HG03097 (cell line): ENCODE measurements around the gene LPP.

Experiments
- ATAC-seq: cut with Tn5 transposase; IDR thresholded peaks from one replicate; pipeline ENCODE4 v1.9.1; 2021; ENCODE audit not compliant: unreplicated experiment, low FRiP score

LPP gene, protein sequence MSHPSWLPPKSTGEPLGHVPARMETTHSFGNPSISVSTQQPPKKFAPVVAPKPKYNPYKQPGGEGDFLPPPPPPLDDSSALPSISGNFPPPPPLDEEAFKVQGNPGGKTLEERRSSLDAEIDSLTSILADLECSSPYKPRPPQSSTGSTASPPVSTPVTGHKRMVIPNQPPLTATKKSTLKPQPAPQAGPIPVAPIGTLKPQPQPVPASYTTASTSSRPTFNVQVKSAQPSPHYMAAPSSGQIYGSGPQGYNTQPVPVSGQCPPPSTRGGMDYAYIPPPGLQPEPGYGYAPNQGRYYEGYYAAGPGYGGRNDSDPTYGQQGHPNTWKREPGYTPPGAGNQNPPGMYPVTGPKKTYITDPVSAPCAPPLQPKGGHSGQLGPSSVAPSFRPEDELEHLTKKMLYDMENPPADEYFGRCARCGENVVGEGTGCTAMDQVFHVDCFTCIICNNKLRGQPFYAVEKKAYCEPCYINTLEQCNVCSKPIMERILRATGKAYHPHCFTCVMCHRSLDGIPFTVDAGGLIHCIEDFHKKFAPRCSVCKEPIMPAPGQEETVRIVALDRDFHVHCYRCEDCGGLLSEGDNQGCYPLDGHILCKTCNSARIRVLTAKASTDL

DNA sequence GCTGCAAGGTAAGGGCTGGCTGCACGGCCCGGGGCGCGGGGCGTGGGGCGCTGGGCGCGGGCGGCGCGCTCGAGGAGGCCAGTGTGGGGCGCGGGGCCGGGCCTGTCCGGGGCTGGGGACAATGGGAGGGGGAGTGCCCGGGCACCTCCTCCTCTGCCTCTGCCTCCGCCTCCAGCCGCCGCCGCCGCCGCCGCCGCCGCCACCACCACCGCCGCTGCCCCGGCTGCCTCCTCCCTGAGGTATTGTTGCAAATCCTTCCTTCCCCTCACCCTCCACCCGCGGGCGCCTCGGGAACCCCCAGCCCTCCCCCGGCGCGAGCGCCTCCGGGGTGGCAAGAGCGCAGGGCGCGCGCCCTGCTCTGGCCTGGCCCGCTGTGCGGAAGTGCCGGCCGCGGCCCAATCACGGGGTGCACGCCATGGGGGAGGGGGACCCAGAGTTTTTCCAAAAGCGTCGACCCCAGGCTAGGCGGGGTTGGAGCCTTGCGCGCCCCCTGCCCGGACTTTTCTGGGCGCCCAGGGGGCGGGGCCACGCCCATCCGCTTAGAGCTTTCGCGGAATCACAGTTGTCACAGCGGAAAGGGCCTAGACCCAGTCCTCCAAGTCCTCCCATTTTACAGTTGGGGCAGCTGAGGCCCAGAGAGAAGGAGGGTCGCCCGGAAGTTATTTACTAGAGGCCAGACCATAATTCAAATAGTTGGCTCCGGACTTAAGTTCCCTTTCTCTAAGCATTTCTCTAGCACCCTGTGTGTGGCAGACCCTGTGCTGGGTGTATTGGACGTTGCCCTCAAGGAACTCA is at the start of gene LPP:
Gene LPP (plus strand): TSS at position 144 of the 795 bp plus-strand sequence. CDS start 251,964 bp downstream, outside the sequence.
- ATAC-seq = peak; percentile 78

DNA sequence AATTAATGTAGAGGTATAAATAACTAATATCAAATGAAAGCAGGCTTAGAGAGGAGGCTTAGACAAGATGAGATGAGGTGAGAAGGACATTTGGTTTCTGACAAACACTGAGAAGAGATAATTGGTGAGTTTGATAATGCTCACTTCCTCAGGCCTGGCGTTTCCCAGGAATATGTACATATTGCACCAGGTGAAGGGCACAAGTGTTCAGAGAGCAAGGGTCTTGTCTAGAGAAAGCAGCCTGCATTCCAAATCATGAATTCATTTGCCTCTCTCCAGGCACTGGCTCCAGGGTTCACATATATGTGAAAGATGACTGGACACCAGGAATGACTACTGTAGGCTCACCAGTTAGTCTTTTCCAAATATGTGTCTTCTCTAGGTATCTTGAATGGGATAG is 48.0 kb upstream of the LPP start:
- ATAC-seq = no peak

DNA sequence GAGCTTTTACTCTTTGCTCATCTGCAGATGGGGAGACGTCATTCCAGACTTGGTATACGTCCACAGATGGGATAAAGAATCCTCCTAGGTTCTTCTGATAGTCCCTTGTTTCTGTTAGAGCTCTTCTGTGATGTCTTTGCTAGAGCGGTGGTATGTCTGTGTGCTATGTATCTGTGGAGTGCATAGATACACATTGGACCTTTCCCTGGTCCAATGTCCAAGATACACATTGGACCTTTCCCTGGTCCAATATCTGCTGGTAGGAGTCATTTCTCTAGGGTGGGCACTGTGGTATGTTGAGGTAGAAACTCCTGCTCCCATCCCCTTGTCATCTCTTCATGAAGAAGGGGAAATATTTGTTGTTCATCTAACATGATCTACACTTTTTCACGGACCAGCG is 47.5 kb upstream of the LPP start:
- ATAC-seq = no peak

DNA sequence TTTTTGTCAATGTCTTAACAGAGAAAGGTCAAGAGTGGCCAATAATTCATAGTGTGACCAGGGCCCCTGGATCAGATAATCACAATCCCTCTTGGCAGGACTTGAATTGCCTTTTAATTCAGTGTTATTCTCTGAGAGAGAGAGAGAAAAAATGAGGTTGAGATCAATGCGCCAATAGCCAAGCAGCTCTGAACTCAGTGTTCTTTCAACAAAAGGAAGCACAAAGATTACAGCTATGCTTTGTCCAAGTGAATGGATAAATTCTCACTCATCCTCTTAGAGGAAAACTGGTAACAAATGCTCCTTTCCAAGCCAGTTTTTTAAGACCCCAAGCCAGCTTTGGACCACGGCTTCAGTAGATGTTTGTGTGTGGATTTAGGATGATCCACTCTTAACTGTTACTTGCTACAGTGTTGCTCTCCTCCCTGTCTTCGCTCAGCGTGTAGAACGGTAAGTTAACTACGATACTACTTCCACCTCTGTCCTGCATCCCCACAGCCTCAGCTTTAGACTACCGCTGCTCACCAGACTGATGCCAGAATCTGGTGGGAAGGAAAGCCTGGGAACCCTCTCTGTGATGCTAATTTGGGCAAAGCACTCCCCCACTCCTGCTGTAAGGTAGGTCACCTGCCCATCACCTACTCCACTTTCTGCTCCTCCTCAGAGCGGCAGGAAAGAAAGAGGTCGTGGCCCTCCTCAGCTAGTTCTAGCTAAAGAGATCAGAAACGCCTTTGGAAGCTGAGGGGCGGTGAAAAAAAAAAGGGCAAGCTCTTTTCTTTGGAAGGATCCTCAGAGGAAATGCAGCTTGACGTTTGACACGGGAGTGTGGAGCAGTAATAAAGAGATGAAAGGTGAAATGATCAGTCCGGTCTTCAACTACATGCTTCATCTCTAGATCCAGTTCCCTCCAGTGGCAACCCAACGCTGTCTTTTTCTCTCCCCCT is 46.8 kb upstream of the LPP start:
- ATAC-seq = no peak

DNA sequence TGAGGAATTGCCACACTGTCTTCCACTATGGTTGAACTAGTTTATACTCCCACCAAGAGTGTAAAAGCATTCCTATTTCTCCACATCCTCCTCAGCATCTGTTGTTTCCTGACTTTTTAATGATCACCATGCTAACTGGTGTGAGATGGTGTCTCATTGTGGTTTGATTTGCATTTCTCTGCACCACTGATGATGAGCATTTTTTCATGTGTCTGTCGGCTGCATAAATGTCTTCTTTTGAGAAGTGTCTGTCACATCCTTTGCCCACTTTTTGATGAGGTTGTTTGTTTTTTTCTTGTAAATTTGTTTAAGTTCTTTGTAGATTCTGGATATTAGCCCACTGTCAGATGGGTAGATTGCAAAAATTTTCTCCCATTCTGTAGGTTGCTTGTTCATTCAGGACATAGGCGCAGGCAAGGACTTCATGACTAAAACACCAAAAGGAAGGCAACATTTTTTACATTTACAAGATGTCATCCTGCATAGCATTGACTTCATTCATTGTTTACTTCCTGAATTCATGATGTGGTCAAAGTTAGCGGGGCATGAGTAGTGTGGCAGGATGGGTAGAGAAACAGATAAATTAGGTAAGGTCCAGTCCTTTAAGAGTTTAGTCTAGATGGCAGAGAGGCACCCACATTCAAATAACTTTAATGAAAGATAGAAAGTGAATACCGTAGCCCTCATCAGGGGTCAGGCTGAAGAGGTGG is 45.1 kb upstream of the LPP start:
- no peak for ATAC-seq

DNA sequence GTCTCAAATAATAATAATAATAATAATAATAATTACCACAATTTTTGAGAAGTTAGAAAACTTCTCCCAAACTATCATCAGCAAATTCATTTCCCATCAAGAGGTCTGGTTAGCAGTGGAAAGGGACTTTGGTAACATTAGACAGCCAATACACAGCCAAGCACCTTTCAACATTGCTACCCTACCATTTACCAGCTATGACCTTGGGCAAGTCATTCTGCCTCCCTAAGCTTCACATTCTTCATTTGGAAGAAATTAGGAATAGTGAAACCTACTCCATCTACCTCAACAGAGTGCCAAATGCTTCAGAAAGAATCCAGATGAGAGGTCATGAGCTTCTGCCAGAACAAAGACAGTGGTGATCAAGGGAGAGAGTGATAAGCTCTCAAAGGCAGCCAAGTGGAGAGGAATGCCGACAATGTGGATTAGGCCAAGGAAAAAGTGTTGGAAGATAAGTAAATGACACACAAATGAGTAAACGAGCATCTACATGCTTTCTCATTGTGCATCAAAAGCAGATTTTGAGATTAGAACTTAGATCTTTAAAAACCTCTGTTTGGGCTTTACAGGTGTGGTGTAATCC is 42.9 kb upstream of the LPP start:
- no peak for ATAC-seq

DNA sequence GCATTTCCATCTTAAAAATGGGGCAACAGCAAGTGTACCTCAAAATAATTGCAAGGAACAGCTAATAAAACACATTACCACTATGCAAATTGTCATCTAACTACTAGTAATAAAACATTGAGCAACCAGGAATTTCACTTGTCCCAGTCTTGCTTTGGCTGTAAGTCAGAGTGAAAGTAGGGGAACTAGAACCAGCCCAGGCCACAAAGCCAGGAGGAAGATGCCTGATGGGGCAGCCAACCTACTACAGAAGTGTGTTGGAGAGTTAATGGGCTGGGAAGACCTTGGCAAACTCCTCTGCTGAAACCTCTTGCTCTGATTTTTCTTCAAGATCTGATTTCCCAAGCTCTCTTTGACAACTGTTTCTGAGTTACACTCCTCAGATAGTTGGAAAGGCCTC is 40.2 kb upstream of the LPP start:
- no peak for ATAC-seq

DNA sequence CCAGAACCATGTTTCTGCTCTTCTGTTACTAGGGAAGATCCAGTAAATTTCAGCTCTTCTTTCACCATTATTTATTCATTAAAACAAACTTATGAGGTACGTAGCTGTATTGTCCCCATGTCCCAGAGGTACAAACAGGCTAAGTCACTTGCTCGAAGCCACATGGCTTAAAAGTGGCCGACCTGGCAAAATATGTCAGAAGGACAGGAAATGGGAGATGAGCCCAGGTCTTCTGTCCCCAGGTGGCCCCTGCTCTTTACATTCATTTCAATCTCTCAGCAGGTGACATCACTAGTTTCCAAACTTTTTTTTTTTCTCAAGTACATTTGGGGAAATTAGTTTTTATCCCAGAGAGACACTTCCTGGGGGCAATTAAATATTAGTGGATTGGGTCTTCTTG is 34.1 kb upstream of the LPP start:
- ATAC-seq = no peak

DNA sequence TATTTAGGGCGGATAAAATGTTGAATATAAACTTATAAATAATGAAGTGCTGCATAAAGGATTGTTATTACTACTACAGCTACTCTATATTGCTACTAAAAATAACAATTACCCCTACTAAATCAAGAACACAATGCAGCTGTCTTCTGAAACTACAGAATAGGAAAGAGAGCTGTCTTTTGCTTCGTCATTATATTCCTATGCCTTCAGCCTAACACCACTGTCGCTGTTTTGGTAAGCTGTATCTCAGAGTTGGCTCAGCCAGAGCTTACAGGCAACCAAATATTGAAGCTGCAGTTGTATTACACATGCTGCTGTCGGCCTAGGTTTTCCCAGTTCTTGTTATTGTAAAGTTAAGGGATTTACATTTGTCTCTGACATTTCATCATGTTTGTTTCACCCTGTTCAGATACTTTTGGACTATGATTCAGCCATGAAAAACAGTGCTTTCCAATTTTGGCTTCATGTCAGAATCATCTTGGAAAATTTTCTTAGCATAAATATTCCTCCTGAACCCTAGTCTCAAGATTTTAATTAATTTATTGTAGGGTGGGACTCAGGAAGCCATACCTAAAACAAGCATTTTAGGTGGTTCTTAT is 31.3 kb upstream of the LPP start:
- ATAC-seq = no peak

DNA sequence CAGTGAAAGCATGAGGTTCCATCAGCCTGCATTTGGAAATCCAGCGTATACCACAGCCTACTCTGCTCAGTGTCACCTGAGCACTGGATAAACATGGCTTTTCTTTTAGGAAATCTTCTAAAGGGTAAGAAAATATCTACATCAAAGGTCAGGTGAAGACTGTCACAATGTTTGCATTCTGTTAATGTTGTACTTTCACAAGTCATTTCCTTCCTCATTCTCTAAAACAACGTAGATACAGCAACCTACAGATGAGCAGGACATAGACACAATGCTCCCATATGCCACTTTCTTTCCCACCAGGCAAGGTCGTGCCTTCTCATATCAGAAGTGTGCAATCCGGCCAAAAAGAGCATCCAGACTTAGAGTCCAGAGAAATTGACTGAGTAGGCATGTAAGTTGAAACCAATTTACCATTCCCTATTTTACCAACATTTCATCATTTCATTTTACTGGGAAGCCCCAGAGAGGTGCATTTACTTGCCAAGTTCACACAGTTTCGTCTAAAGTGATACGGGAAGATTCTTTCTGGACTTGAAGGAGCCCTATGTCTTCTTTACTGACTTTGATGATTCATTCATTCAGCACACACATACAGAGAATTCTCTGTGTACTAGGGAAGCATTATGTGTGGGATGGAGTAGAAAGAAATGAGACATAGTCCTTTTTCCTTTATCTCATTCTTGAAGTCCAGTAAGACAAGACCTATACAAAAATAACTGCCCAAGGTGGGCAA is 30.6 kb upstream of the LPP start:
- no peak for ATAC-seq

DNA sequence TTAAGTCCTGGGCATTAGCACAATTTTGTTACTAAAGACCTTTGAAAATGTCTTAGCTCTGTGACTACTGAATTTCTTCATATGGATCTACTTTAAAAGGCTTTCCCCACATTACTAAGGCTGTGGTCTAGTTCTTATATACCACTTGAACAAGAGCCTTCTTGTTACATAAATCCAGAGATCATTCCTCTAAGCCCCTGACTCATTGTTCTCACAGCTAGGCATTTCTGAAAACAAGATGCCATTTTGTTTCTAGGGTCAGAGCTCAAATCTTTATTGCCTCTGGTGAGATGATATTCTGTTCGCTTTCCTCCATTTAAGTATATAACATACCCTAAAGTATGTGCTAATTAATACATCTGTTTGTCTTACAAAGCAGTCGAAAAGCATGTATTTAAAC is 29.8 kb upstream of the LPP start:
- no peak for ATAC-seq

DNA sequence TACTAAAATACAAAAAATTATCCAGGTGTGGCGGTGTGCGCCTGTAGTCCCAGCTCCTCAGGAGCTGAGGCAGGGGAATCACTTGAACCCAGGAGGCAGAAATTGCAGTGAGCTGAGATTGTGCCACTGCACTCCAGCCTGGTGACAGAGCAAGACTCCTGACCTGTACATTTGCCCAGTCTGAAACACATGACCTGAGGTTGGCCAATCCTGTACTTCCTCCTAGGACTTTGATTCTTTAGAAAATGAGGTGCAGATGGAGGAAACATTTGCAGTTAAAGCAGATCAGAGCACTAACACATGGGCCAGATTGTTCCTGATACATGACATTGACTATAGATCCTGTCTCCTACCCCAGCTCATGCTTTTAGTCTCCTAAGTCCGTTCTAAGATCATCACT is 28.9 kb upstream of the LPP start:
- no peak for ATAC-seq

DNA sequence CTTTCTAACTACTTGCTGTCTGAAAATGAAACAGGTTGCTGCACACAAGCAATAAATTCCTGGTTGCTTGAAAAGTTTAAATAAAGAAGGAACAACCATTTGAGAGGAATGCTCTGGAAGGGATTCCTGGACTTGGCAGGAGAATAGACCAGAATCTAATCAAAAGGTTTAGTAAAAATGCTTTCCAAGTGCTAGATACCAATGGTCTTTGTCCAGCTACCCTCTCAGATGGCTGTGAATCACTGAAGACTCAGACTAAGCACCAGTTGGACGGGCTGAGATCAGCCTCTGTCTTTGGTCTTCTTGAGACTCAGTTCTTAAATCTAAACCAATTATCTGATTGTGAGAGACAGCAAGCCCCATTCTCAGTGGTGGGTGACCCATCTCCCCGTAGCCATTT is 27.7 kb upstream of the LPP start:
- ATAC-seq = no peak

DNA sequence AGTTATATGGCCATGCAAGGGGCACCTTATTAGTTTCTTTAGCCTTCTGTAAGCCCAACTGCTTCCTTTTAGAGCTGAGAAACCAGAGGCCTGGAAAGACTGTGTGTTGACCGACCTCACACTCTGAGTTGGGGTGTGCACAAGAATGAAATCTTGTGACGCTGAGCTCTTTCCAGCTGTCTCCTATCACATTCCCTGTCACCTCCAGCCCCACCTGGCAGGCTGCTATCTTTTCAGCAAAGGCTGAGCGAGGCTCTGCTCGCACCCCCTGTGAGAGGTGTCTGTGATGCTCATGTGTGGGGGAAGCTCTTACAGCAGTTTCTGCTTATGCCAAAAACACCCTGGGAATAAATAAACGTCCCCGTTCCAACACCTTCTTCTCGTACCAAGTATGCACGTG is 27.0 kb upstream of the LPP start:
- no peak for ATAC-seq

DNA sequence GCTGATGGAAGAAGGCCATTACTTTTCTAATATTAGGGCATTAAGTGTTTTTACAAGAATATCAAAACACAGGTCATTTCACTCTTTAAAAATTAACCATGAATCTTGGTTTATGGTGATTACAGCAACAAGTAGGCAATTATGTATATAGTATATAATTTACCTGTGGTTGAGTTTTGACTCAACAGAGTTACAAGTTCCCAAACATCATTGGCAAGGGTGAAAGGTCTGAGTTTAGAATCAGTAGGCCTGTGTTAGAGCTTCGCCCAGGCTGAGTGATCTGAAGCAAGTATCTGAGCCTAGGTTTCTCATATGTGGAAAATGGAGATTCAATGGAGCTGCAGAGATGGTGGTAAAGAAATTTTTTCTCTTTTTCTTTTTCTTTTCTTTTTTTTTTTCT is 25.1 kb upstream of the LPP start:
- no peak for ATAC-seq

DNA sequence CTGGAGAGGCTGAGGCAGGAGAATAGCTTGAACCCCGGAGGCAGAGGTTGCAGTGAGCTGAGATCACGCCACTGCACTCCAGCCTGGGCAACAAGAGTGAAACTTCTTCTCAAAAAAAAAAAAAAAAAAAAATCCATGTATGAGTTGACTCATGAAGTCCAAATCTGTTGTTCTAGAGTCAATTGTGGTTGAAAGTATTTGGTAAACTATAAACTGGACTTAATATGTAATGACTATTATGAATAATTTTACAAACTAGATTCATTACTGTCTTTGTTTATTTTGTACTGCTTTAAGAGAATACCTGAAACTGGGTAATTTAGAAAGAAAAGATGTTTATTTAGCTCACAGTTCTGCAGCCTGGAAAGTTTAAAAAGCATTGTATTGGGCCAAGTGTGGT is 22.9 kb upstream of the LPP start:
- peak; percentile 62 for ATAC-seq

DNA sequence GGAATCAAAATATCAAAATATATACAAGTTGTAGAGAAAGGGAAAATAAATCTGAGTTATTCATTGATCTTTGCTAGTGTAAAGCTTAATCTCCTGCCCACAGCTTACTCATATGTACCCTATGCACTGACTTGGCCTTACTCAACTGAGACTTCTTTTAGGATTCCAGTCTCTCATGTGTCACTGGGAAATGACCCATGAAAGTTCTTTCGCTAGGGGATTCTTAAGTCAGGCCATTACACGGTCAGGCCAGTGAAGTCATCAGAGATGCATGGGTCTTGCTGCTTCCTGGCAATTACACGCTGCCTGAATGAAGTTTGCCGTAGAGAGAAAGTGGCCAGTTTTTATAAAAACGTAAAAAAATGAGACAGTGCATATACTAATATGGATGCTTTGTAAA is 20.7 kb upstream of the LPP start:
- peak; percentile 53 for ATAC-seq

DNA sequence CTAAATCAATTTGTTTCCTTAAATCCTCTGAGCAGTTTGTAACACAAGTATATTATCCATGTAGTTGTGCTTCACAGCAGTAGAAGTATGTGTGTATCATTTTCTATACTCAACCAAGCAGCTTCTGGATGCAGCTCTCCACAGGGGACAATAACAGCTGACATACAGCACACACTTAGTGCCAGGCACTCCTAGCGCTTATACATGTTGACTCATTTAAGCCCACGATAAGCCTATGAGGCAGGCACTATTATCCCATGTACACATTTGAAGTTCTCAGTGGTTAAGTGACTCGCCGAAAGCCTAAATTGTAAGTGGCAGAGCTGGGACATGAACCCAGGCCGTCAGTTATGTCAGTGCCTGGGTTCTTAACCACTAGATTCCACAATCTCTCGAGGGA is 20.3 kb upstream of the LPP start:
- ATAC-seq = no peak
